IPS DF 6.9 (cell line): ENCODE results near the gene TTYH2.
"Not testable (repeated sequence)": the region's sequence is repeated elsewhere in the genome, so short reads cannot be mapped to it uniquely, and the experiment has no call there.

ENCODE experiments used
- DNase-seq: peaks from one replicate; pipeline ENCODE4 v3.0.0-alpha.2; 2013; ENCODE audit warnings: low read depth, low spot score
- H3K27ac ChIP-seq: one replicate; pipeline ENCODE4 v1.5.1; 2013; ENCODE audit warnings: low read length, control low read depth
- H3K27me3 ChIP-seq: 2 replicates; pipeline ENCODE4 v1.6.1; 2013; ENCODE audit warnings: mild to moderate bottlenecking, low read length; ENCODE audit not compliant: control insufficient read depth, insufficient read depth
- H3K36me3 ChIP-seq: 2 replicates; pipeline ENCODE4 v1.6.1; 2013; ENCODE audit warnings: low read length; ENCODE audit not compliant: control insufficient read depth, insufficient read depth
- H3K4me1 ChIP-seq: 2 replicates; pipeline ENCODE4 v1.6.1; 2013; ENCODE audit warnings: low read length; ENCODE audit not compliant: control insufficient read depth, insufficient read depth
- H3K4me3 ChIP-seq: 2 replicates; pipeline ENCODE4 v1.5.1; 2013; ENCODE audit warnings: mild to moderate bottlenecking, low read length
- H3K9me3 ChIP-seq: 2 replicates; pipeline ENCODE4 v1.6.1; 2013; ENCODE audit warnings: low read length, inconsistent platforms; ENCODE audit not compliant: control insufficient read depth, insufficient read depth
- WGBS: extraction: QIAGEN DNeasy Blood & Tissue Kit; methylation state at CpG from one replicate; pipeline ENCODE4 v1.1.7; 2013; ENCODE audit warnings: mixed read lengths, missing lambda C conversion rate; ENCODE audit not compliant: insufficient read length, insufficient coverage; 5-methylcytosine and 5-hydroxymethylcytosine counted together

Gene TTYH2

DNA sequence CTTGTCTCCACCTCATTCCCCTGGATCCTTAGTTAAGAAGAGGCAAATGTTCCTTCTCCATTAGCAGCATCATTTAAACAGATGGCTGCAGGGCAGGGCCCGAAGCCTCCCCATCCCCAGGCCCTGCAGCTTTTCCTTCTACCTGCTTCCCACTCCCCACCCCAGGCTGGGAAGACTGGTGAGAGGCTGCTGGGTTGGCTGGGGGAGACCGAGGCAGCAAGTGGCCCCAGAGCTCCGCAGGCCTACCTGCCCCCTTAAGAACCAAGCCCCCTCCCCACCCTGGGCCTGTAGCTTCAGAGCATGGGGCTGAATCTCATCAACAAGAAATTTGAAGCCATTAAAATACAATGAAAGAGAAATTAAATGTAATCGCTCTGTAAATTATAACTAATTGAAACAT is 32.0 kb upstream of the TTYH2 start:
- no peak for DNase-seq
- H3K36me3 ChIP-seq = no peaks in the 10 kb centered on the region
- WGBS = no CpG with 5 or more reads among the region's 4 CpGs
- no peaks in the 10 kb centered on the region for H3K9me3 ChIP-seq
- H3K4me1 ChIP-seq = no peaks in the 10 kb centered on the region
- H3K27me3 ChIP-seq = no peaks in the 10 kb centered on the region
- H3K4me3 ChIP-seq = no peak overlapping the region
- H3K27ac ChIP-seq = no peak overlapping the region

GRCh38 chr17:74182041-74182723 is 31.2 kb upstream of the TTYH2 start:
- H3K4me1 ChIP-seq = no peaks in the 10 kb centered on the region
- H3K36me3 ChIP-seq = no peaks in the 10 kb centered on the region
- WGBS = no CpG with 5 or more reads among the region's 17 CpGs
- no peak for DNase-seq
- no peak overlapping the region for H3K4me3 ChIP-seq
- H3K27me3 ChIP-seq = no peaks in the 10 kb centered on the region
- H3K9me3 ChIP-seq = no peaks in the 10 kb centered on the region
- no peak overlapping the region for H3K27ac ChIP-seq

- peaks cover 2% of the 10 kb centered on the region; the same call in 1 of the 2 replicates for H3K4me1 ChIP-seq
- H3K9me3 ChIP-seq = no peaks in the 10 kb centered on the region
- WGBS = no CpG with 5 or more reads among the region's 9 CpGs
- no peaks in the 10 kb centered on the region for H3K27me3 ChIP-seq
- H3K27ac ChIP-seq = no peak overlapping the region
- H3K36me3 ChIP-seq = no peaks in the 10 kb centered on the region
- H3K4me3 ChIP-seq = no peak overlapping the region
- no peak for DNase-seq
Measured at GRCh38 chr17:74183411-74183810, 30.0 kb upstream of the TTYH2 start.

GRCh38 chr17:74185571-74186185 is 27.7 kb upstream of the TTYH2 start:
- Histone ChIP-seq H3K9me3 (no peaks in the 10 kb centered on the region), H3K27ac (no peak overlapping the region), H3K4me3 (no peak overlapping the region), H3K36me3 (no peaks in the 10 kb centered on the region), H3K27me3 (no peaks in the 10 kb centered on the region), H3K4me1 (peaks cover 2% of the 10 kb centered on the region; the same call in 1 of the 2 replicates)
- WGBS = no CpG with 5 or more reads among the region's 9 CpGs
- no peak for DNase-seq

GRCh38 chr17:74186498-74186897 is 26.9 kb upstream of the TTYH2 start:
- no peaks in the 10 kb centered on the region for H3K9me3 ChIP-seq
- peaks cover 2% of the 10 kb centered on the region; the same call in 1 of the 2 replicates for H3K4me1 ChIP-seq
- H3K27ac ChIP-seq = no peak overlapping the region
- H3K4me3 ChIP-seq = no peak overlapping the region
- no peaks in the 10 kb centered on the region for H3K36me3 ChIP-seq
- WGBS = no CpG with 5 or more reads among the region's 20 CpGs
- no peaks in the 10 kb centered on the region for H3K27me3 ChIP-seq
- no peak for DNase-seq

- WGBS = no CpG with 5 or more reads among the region's 11 CpGs
- Histone ChIP-seq H3K27ac (no peak overlapping the region), H3K27me3 (no peaks in the 10 kb centered on the region), H3K4me1 (peaks cover 2% of the 10 kb centered on the region; the same call in 1 of the 2 replicates), H3K36me3 (no peaks in the 10 kb centered on the region), H3K4me3 (no peak overlapping the region), H3K9me3 (no peaks in the 10 kb centered on the region)
- DNase-seq = no peak
Measured at GRCh38 chr17:74187761-74188160, 25.6 kb upstream of the TTYH2 start.

GRCh38 chr17:74188687-74189086 is 24.7 kb upstream of the TTYH2 start:
- H3K36me3 ChIP-seq, H3K27ac ChIP-seq: not testable (repeated sequence)
- no CpG with 5 or more reads among the region's 4 CpGs for WGBS

GRCh38 chr17:74190154-74190553 is 23.2 kb upstream of the TTYH2 start:
- Histone ChIP-seq H3K27ac (no peak overlapping the region), H3K4me3 (no peak overlapping the region), H3K36me3 (no peaks in the 10 kb centered on the region), H3K27me3 (no peaks in the 10 kb centered on the region), H3K4me1 (peaks cover 2% of the 10 kb centered on the region; the same call in 1 of the 2 replicates), H3K9me3 (no peaks in the 10 kb centered on the region)
- no CpG with 5 or more reads among the region's 2 CpGs for WGBS
- DNase-seq = no peak

More at GRCh38 chr17:74188687-74189086, 24.7 kb upstream of the TTYH2 start:
- H3K27me3 ChIP-seq, DNase-seq, H3K9me3 ChIP-seq, H3K4me1 ChIP-seq, H3K4me3 ChIP-seq: not testable (repeated sequence)

DNA sequence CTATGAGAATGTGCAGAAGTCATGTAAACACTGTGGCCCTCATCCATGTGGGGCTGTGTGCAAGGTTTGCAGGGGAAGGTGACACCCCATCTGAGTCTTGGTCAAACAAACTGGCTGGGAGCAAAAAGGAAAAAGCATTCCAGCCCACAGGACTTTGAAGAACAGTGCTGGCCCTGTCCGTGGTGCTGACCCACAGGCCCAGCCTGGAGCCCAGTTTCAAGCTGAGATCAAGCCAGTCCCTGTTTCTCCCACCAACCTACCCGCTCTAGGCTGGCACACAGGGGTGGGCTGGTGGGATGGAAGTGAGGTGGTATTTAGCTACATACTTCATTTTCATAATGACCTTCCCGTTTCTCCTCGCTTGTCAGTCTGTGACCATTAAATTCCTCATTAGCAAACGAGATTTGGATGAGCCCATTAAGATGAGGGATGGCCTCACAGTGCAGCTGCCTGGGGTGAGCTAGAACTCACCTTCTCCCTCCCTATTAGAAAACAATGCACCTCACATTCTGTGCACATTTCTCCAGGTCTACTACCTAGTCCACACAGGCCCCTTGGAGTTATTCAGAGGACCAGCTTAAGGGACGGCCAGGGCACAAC is 22.5 kb upstream of the TTYH2 start:
- Histone ChIP-seq H3K27ac (no peak overlapping the region), H3K36me3 (no peaks in the 10 kb centered on the region), H3K27me3 (no peaks in the 10 kb centered on the region), H3K9me3 (no peaks in the 10 kb centered on the region), H3K4me1 (peaks cover 2% of the 10 kb centered on the region; the same call in 1 of the 2 replicates), H3K4me3 (no peak overlapping the region)
- no CpG with 5 or more reads among the region's 6 CpGs for WGBS
- DNase-seq = no peak

- no peaks in the 10 kb centered on the region for H3K27me3 ChIP-seq
- no peak for DNase-seq
- no peak overlapping the region for H3K27ac ChIP-seq
Measured at GRCh38 chr17:74192950-74193781, 20.2 kb upstream of the TTYH2 start.

More at GRCh38 chr17:74192950-74193781, 20.2 kb upstream of the TTYH2 start:
- no peaks in the 10 kb centered on the region for H3K36me3 ChIP-seq
- no peaks in the 10 kb centered on the region for H3K4me1 ChIP-seq
- H3K9me3 ChIP-seq = no peaks in the 10 kb centered on the region
- no peak overlapping the region for H3K4me3 ChIP-seq
- WGBS = no CpG with 5 or more reads among the region's 12 CpGs
